Fibroblast of lung (primary cell): Measurements from ENCODE around the gene ANKRD13B. TPM values are rescaled to one million over a fixed set of nuclear protein-coding genes. Genes with fewer than 3 reads are reported as not detected.

Experiments
- DNase-seq, 2 donors: peaks; one replicate each; pipeline versions ENCODE4 v3.0.0 to v3.0.0-alpha.2; 2010; ENCODE audit warnings: low read depth in 2 of 2
- H2AFZ ChIP-seq: 2 replicates; pipeline ENCODE4 v1.5.1; 2012; ENCODE audit warnings: low read length, control low read depth, inconsistent platforms
- H3K27ac ChIP-seq: 2 replicates; pipeline ENCODE4 v1.5.1; 2011; ENCODE audit warnings: low read length, control low read depth; ENCODE audit not compliant: insufficient read depth
- H3K27me3 ChIP-seq: 2 replicates; pipeline ENCODE4 v1.5.1; 2011; ENCODE audit warnings: mild to moderate bottlenecking, low read length; ENCODE audit not compliant: control insufficient read depth, insufficient read depth
- H3K36me3 ChIP-seq: 2 replicates; pipeline ENCODE4 v1.5.1; 2011; ENCODE audit warnings: low read length; ENCODE audit not compliant: control insufficient read depth, insufficient read depth
- H3K4me1 ChIP-seq: 2 replicates; pipeline ENCODE4 v1.5.1; 2011; ENCODE audit warnings: low read length; ENCODE audit not compliant: control insufficient read depth, insufficient read depth; ENCODE audit errors: extremely low read depth
- H3K4me2 ChIP-seq: 2 replicates; pipeline ENCODE4 v1.5.1; 2011; ENCODE audit warnings: low read length, control low read depth; ENCODE audit not compliant: insufficient read depth; ENCODE audit errors: extremely low read depth
- H3K4me3 ChIP-seq, 4 experiments: fragments of 200-600 bp in 1 of 4; sonication (generic) in 1 of 4; replicated peaks in 1 of 4; 2 replicates each; pipeline ENCODE4 v1.5.1; 2011 to 2016; ENCODE audit warnings: low read length in 4 of 4, low read depth in 3 of 4, mild to moderate bottlenecking in 3 of 4, control low read depth in 2 of 4, inconsistent platforms in 1 of 4, mixed read lengths in 1 of 4; ENCODE audit not compliant: insufficient read depth in 1 of 4; ENCODE audit errors: control extremely low read depth in 1 of 4
- H3K79me2 ChIP-seq: 2 replicates; pipeline ENCODE4 v1.5.1; 2012; ENCODE audit warnings: mild to moderate bottlenecking, low read length, inconsistent platforms; ENCODE audit not compliant: control insufficient read depth, insufficient read depth
- H3K9ac ChIP-seq: 2 replicates; pipeline ENCODE4 v1.5.1; 2011; ENCODE audit warnings: mild to moderate bottlenecking, low read length, control low read depth; ENCODE audit not compliant: insufficient read depth
- H3K9me3 ChIP-seq: 2 replicates; pipeline ENCODE4 v1.5.1; 2012; ENCODE audit warnings: low read depth, low read length; ENCODE audit not compliant: control insufficient read depth, insufficient read depth
- H4K20me1 ChIP-seq: 2 replicates; pipeline ENCODE4 v1.5.1; 2011; ENCODE audit warnings: low read length; ENCODE audit not compliant: control insufficient read depth, insufficient read depth; ENCODE audit errors: extremely low read depth
- EZH2 ChIP-seq: IDR thresholded peaks from 2 replicates; pipeline ENCODE4 v1.5.1; 2012; ENCODE audit warnings: low read length, control low read depth, mild to moderate bottlenecking; ENCODE audit errors: missing control alignments
- polyA plus RNA-seq, 2 donors: library from polyadenylated mRNA; depleted of rRNA in 1 of 2; stranded (reverse) in 1 of 2; unstranded in 1 of 2; fragments of >200 nt; gene quantifications; 2 replicates each; pipeline ENCODE4 v1.2.1, GENCODE V29; 2011 to 2012; ENCODE audit warnings: missing spikeins in 1 of 2
- total RNA-seq: library from RNA; depleted of rRNA; stranded (reverse); fragments of >200 nt; gene quantifications from 2 replicates; pipeline ENCODE4 v1.2.1, GENCODE V29; 2014
- TF ChIP-seq, protein P1 (sequence below), 2 donors: IDR thresholded peaks in 1 of 2; conservative IDR thresholded peaks in 1 of 2; 1 replicate in 1 of 2; 2 replicates in 1 of 2; pipeline ENCODE4 v1.5.1; 2011 to 2012; ENCODE audit warnings: low read length in 2 of 2, control low read depth in 1 of 2, inconsistent platforms in 1 of 2, low read depth in 1 of 2, mild to moderate bottlenecking in 1 of 2

The ANKRD13B gene
- total and polyA plus RNA-seq, 2 donors (not counting 1 experiment from before 2014, with no cell fraction given) = 1.4 to 6.3 TPM

DNA sequence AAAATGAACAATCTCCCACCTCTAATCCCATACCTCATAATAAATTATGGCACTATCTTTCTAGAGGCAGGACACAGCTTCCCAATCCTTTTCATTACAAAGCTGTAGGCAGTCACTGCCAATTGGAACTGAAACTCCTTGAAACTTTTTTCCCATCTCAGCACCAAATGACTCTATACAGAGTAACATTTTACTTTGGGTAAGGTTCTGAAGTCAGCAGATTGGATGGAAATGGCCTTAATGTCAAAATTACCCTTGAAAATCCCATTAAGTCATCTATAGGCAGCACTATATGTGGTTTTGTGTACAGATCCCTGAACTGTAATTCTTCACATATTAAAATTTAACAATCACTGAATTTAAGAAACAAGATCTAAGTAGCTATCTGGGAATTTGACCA is 60.0 kb downstream of the ANKRD13B start:
- no peaks in the 10 kb centered on the region for H3K36me3 ChIP-seq
- H3K4me1 ChIP-seq = no peaks in the 10 kb centered on the region
- no peak overlapping the region for H3K27ac ChIP-seq
- no peak overlapping the region for H3K4me2 ChIP-seq
- no peaks in the 10 kb centered on the region for H3K79me2 ChIP-seq
- DNase-seq = no peak
- H2AFZ ChIP-seq = no peak overlapping the region
- H3K4me3 ChIP-seq = no peak overlapping the region
- H3K9me3 ChIP-seq = no peaks in the 10 kb centered on the region
- no peaks in the 10 kb centered on the region for H4K20me1 ChIP-seq
- TF ChIP-seq, protein P1, sequence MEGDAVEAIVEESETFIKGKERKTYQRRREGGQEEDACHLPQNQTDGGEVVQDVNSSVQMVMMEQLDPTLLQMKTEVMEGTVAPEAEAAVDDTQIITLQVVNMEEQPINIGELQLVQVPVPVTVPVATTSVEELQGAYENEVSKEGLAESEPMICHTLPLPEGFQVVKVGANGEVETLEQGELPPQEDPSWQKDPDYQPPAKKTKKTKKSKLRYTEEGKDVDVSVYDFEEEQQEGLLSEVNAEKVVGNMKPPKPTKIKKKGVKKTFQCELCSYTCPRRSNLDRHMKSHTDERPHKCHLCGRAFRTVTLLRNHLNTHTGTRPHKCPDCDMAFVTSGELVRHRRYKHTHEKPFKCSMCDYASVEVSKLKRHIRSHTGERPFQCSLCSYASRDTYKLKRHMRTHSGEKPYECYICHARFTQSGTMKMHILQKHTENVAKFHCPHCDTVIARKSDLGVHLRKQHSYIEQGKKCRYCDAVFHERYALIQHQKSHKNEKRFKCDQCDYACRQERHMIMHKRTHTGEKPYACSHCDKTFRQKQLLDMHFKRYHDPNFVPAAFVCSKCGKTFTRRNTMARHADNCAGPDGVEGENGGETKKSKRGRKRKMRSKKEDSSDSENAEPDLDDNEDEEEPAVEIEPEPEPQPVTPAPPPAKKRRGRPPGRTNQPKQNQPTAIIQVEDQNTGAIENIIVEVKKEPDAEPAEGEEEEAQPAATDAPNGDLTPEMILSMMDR (conservative IDR thresholded peaks at IDR 0.05 in 1 of 2, IDR thresholded peaks at IDR 0.05 in 1 of 2; ENCODE audit: low read depth in 1 of 2, low read length in 2 of 2) = no peak
- no peak for TF ChIP-seq EZH2
- H3K9ac ChIP-seq = no peak overlapping the region
- H3K27me3 ChIP-seq = no peaks in the 10 kb centered on the region

DNA sequence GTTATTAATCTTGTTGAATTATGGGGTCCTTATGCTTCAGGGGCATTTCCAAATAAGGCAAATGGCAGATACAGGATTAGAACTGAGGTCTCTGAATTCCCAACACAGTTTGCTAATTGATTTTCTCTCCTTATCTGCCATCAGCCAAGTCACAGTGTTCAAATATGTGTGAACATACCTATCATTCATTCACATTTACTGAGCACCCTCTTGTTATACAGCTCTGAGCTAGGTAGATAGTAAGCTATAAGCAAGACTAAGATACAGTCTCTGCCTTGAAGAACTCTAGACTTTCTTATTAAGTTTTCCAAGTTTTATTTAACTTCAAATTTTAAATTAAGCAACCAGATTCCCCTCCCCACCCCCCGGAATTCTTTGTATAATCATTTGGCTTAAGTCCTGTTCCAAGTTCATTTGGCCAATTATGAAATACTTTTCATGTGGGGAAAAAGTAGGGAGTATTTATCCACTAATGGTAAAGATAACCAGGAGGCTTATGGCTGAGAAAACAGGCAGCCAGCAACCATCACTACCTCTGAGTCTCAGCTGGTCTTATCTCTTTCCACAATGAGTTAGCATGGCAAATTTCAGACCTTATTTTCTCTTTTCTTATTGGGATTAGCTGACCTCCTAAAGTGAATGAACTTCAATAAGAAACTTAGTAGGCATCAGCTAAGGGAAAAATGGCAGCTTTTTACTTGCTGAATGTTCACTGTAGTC is 61.2 kb downstream of the ANKRD13B start:
- Histone ChIP-seq H3K27ac (no peak overlapping the region), H3K9ac (no peak overlapping the region), H3K4me2 (no peak overlapping the region), H3K36me3 (no peaks in the 10 kb centered on the region), H3K27me3 (no peaks in the 10 kb centered on the region), H2AFZ (no peak overlapping the region), H3K9me3 (no peaks in the 10 kb centered on the region), H4K20me1 (no peaks in the 10 kb centered on the region), H3K4me3 (no peak overlapping the region), H3K79me2 (no peaks in the 10 kb centered on the region), H3K4me1 (no peaks in the 10 kb centered on the region)
- TF ChIP-seq, protein P1 (conservative IDR thresholded peaks at IDR 0.05 in 1 of 2, IDR thresholded peaks at IDR 0.05 in 1 of 2; ENCODE audit: low read depth in 1 of 2, low read length in 2 of 2) = no peak
- no peak for TF ChIP-seq EZH2
- DNase-seq = peak in 1 of 2 donors; percentile 16

DNA sequence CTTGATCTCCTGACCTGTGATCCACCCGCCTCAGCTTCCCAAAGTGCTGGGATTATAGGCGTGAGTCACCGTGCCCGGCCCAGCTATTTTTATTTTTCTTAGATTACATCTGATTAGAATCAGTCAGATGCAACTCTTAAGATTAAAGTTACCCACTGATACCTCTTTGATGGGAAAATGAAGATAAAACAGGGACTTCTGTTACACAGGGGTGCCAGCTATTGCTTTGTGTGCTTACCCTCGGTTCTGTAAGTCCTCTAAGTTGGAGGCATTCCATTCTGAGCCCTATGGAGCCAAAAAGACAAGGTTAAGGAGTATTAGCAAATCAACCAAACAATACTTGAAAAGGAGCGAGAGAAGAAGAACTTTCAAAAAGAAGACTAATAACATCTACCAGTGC is 62.4 kb downstream of the ANKRD13B start:
- DNase-seq = no peak
- H3K9me3 ChIP-seq = no peaks in the 10 kb centered on the region
- H3K27me3 ChIP-seq = no peaks in the 10 kb centered on the region
- no peaks in the 10 kb centered on the region for H4K20me1 ChIP-seq
- no peak overlapping the region for H2AFZ ChIP-seq
- no peaks in the 10 kb centered on the region for H3K36me3 ChIP-seq
- no peak overlapping the region for H3K4me2 ChIP-seq
- H3K4me3 ChIP-seq = no peak overlapping the region
- no peaks in the 10 kb centered on the region for H3K4me1 ChIP-seq
- H3K79me2 ChIP-seq = no peaks in the 10 kb centered on the region
- no peak overlapping the region for H3K9ac ChIP-seq
- TF ChIP-seq, protein P1 (conservative IDR thresholded peaks at IDR 0.05 in 1 of 2, IDR thresholded peaks at IDR 0.05 in 1 of 2; ENCODE audit: low read depth in 1 of 2, low read length in 2 of 2) = no peak
- TF ChIP-seq EZH2 = no peak
- H3K27ac ChIP-seq = no peak overlapping the region
